GM20000 (cell line): ENCODE measurements around the gene PODXL.

Experiments
- DNase-seq: peaks from one replicate; pipeline ENCODE4 v3.0.0; 2012; ENCODE audit warnings: low spot score
- CTCF ChIP-seq: IDR thresholded peaks from 2 replicates; pipeline ENCODE4 v1.5.1; 2012; ENCODE audit warnings: mild to moderate bottlenecking, control low read depth; ENCODE audit errors: extremely low read depth, missing control alignments

PODXL gene

GRCh38 chr7:131454498-131454897 lies 101.9 kb downstream of the PODXL start:
- no peak for DNase-seq
- no peak for TF ChIP-seq CTCF
